Muscle of leg (tissue), 11 donors: ENCODE measurements around the gene GNG12. TPM values are rescaled to one million over a fixed set of nuclear protein-coding genes. Genes with fewer than 3 reads are reported as not detected.

ENCODE experiments used
- DNase-seq: peaks from one replicate; pipeline ENCODE4 v3.0.0; 2013
- H3K27ac ChIP-seq: one replicate; pipeline ENCODE4 v1.5.1; 2013; ENCODE audit warnings: mild to moderate bottlenecking, low read length, control low read depth
- H3K27me3 ChIP-seq: one replicate; pipeline ENCODE4 v1.6.1; 2013; ENCODE audit warnings: low read length; ENCODE audit not compliant: control insufficient read depth, insufficient read depth
- H3K36me3 ChIP-seq: one replicate; pipeline ENCODE4 v1.6.1; 2013; ENCODE audit warnings: low read length; ENCODE audit not compliant: control insufficient read depth, insufficient read depth
- H3K4me1 ChIP-seq: one replicate; pipeline ENCODE4 v1.6.1; 2013; ENCODE audit warnings: low read length; ENCODE audit not compliant: control insufficient read depth, insufficient read depth
- H3K4me3 ChIP-seq: one replicate; pipeline ENCODE4 v1.5.1; 2013; ENCODE audit warnings: low read length, control low read depth
- H3K9me3 ChIP-seq: replicated peaks from 2 replicates; pipeline ENCODE4 v1.6.1; 2013; ENCODE audit warnings: low read depth, low read length; ENCODE audit not compliant: control insufficient read depth
- WGBS: methylation state at CpG from one replicate; pipeline ENCODE4 v1.1.5; 2013; ENCODE audit warnings: missing lambda C conversion rate; ENCODE audit not compliant: insufficient coverage; 5-methylcytosine and 5-hydroxymethylcytosine counted together
- polyA plus RNA-seq, 8 donors: library from polyadenylated mRNA; unstranded; fragments of 120-200 nt; gene quantifications; one replicate each; pipeline versions ENCODE4 v1.2.1 to v1.2.3, GENCODE V29; 2013; ENCODE audit warnings: inconsistent platforms in 1 of 8, low replicate concordance in 1 of 8; ENCODE audit not compliant: insufficient read length in 8 of 8, insufficient read depth in 1 of 8
- total RNA-seq: library from RNA; stranded (reverse); fragments of 120-200 nt; gene quantifications from one replicate; pipeline ENCODE4 v1.2.4, GENCODE V29; 2013

The GNG12 gene
- total and polyA plus RNA-seq, 9 donors = 32.7 to 62.4 (median 42.9) TPM

DNA sequence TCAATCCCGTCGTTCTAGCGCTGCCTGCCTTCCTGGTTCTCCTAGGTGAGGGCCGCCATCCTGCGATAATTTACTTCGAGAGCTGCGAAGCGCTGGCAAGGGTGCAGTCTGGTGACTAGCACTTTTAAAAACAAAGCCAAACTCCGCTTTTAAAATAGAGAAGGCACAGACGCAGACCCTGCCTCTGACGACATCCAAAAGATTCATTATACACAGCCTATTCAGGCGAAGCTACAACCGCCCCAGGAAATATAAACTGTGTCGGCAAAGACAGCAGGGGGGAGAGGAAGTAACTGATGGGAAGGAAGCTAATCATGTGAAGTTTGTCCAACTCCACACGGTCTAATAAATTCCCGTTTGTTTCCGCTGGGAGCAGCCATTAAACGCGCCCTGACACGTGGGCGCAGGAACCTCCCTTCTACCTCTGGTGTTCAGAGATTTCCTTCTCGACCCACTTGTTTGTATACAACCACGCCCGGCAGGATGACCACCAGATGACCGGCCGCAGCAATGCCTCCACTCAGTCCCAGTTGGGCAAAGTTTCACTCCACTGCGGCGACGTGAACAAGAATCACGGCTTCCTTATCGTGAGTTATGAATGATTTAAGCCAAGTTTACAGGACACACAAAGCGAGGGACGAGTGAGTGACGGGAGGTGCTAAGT, 1.3 kb downstream of the GNG12 start:
- peaks cover 7% of the 10 kb centered on the region for H3K27me3 ChIP-seq

GRCh38 chr1:67830928-67831830, 2.1 kb downstream of the GNG12 start:
- no CpG with 5 or more reads among the region's 7 CpGs for WGBS
- H3K4me3 ChIP-seq = peak overlapping the region; percentile 83
- H3K36me3 ChIP-seq = no peaks in the 10 kb centered on the region
- peaks cover 5% of the 10 kb centered on the region for H3K4me1 ChIP-seq
- H3K27me3 ChIP-seq = peaks cover 7% of the 10 kb centered on the region
- H3K9me3 ChIP-seq = no peaks in the 10 kb centered on the region
- H3K27ac ChIP-seq = peak overlapping the region; percentile 86
- peak; percentile 76 for DNase-seq

More for the DNA sequence above, 1.3 kb downstream of the GNG12 start:
- Histone ChIP-seq H3K9me3 (no peaks in the 10 kb centered on the region), H3K27ac (peak overlapping the region; percentile 86), H3K4me1 (peaks cover 5% of the 10 kb centered on the region), H3K4me3 (peak overlapping the region; percentile 83), H3K36me3 (no peaks in the 10 kb centered on the region)
- WGBS = 0% methylated on average over 21 of the region's 34 CpGs
- DNase-seq = peak; percentile 84

DNA sequence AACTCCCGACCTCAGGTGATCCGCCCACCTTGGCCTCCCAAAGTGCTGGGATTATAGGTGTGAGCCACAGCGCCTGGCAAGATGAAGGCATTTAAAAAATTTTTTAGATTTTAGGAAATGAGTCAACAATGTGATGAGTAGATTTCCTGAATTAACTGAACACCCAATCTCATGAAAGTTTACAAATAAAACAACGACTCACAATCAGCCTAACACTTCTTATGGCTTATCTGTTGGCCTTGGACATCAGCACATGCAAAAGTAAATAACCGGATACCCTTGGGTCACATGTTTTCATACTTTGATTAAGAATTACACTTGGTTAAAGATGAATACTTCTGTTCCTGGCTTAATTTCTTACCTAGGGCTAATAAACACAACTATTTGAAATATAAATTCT, 3.0 kb downstream of the GNG12 start:
- Histone ChIP-seq H3K36me3 (no peaks in the 10 kb centered on the region), H3K27me3 (peaks cover 7% of the 10 kb centered on the region), H3K4me1 (peaks cover 5% of the 10 kb centered on the region), H3K27ac (no peak overlapping the region), H3K4me3 (no peak overlapping the region), H3K9me3 (no peaks in the 10 kb centered on the region)
- DNase-seq = no peak
- 60% methylated on average over 1 of the region's 5 CpGs for WGBS

DNA sequence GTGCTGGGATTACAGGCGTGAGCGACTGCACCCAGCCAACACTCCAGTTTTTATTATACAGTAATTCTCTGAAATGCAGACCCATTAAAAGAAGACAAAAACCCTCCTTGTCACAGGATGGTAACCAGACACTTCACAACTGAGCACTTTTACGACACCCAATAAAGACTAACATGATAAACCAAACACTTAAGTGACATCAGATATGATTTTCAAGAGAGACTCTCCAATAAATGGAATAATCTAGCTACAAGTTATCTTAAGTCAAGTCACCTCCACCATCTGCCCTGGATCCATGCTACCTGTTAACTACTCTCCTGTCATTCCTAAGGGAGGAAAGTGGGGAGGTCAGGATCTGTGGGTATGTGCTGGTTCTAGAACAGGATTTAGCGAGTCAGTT, 5.6 kb downstream of the GNG12 start:
- Histone ChIP-seq H3K27ac (no peak overlapping the region), H3K36me3 (no peaks in the 10 kb centered on the region), H3K27me3 (no peaks in the 10 kb centered on the region), H3K4me1 (no peaks in the 10 kb centered on the region), H3K9me3 (no peaks in the 10 kb centered on the region), H3K4me3 (no peak overlapping the region)
- 89% methylated on average over 2 of the region's 4 CpGs for WGBS
- no peak for DNase-seq

DNA sequence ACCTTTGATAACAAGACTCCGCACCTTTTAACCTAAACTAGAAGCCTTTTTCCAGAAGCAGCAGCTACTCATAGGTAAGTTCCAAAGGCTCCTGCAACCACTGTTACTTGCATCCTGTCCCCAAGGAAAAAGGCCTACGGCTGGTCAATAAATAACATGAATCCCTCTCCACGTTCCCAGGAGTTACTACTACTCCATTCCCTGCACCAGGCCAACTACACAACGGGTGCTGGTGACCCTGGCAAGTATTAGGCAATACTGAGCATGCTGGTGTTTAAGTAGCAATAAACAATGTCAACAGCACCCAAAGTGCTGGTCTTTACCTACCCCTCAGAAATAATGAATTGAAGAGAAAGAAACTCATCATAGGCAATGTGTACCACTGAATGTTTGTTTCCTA, 7.7 kb downstream of the GNG12 start:
- Histone ChIP-seq H3K27me3 (no peaks in the 10 kb centered on the region), H3K36me3 (no peaks in the 10 kb centered on the region), H3K4me1 (no peaks in the 10 kb centered on the region), H3K27ac (no peak overlapping the region), H3K4me3 (no peak overlapping the region), H3K9me3 (no peaks in the 10 kb centered on the region)
- no peak for DNase-seq
- no CpG with 5 or more reads among the region's 4 CpGs for WGBS

DNA sequence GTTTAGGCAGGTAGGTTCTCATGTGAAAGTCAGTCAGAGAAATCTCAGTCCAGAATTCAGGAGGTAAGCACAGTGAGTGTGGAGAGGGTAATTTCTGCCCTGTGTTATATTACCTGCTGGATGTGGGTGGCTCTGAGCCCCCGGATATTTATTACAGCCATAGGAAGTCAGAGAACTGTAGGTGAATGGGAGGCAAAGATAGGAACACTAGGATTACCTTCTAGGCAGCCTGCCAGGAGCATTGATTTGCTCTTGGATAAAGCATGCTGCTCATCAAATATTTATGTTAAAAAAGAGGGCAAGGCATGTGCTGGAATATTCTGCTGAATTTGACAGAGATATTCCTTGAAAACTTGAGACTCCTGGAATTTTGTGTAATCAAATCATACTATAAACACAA, 8.5 kb downstream of the GNG12 start:
- no peaks in the 10 kb centered on the region for H3K9me3 ChIP-seq
- DNase-seq = no peak
- H3K4me3 ChIP-seq = no peak overlapping the region
- 20% methylated on average over 1 of the region's 1 CpG for WGBS
- no peaks in the 10 kb centered on the region for H3K27me3 ChIP-seq
- H3K4me1 ChIP-seq = no peaks in the 10 kb centered on the region
- no peak overlapping the region for H3K27ac ChIP-seq
- H3K36me3 ChIP-seq = no peaks in the 10 kb centered on the region

DNA sequence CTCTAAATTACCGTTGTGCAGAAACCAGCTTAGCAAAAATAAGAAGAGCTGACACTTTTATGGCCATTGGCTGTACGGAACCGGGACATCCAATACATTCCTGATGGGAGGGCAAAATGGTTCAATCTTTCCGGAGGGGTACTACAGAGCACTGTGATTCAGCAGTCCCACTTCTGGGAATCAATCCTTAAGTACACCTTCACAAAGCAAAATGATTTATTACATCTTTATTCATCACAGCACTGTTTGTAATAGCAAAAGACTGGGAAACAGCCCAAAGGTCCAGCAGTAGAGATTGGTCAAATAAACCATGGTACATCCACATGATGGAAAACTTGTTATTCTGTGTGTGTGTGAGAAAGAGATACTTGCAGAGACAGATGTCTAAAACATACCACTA, 9.7 kb downstream of the GNG12 start:
- no peak overlapping the region for H3K27ac ChIP-seq
- DNase-seq = no peak
- no peaks in the 10 kb centered on the region for H3K4me1 ChIP-seq
- no peaks in the 10 kb centered on the region for H3K9me3 ChIP-seq
- 63% methylated on average over 4 of the region's 4 CpGs for WGBS
- H3K36me3 ChIP-seq = no peaks in the 10 kb centered on the region
- H3K27me3 ChIP-seq = no peaks in the 10 kb centered on the region
- H3K4me3 ChIP-seq = no peak overlapping the region

- peaks cover 2% of the 10 kb centered on the region for H3K9me3 ChIP-seq
- DNase-seq = no peak
- 62% methylated on average over 2 of the region's 4 CpGs for WGBS
- no peaks in the 10 kb centered on the region for H3K27me3 ChIP-seq
- H3K4me3 ChIP-seq = no peak overlapping the region
- no peak overlapping the region for H3K27ac ChIP-seq
- no peaks in the 10 kb centered on the region for H3K36me3 ChIP-seq
- H3K4me1 ChIP-seq = no peaks in the 10 kb centered on the region
Observed at GRCh38 chr1:67821263-67821662, 12.0 kb downstream of the GNG12 start.

GRCh38 chr1:67818725-67819301, 14.5 kb downstream of the GNG12 start:
- H3K4me1 ChIP-seq = peaks cover 2% of the 10 kb centered on the region
- peaks cover 2% of the 10 kb centered on the region for H3K9me3 ChIP-seq
- no peak overlapping the region for H3K27ac ChIP-seq
- H3K4me3 ChIP-seq = no peak overlapping the region
- no peak for DNase-seq
- H3K36me3 ChIP-seq = no peaks in the 10 kb centered on the region
- 94% methylated on average over 5 of the region's 8 CpGs for WGBS
- H3K27me3 ChIP-seq = no peaks in the 10 kb centered on the region

- WGBS = no CpG with 5 or more reads among the region's 1 CpG
- Histone ChIP-seq H3K27ac (no peak overlapping the region), H3K4me1 (peaks cover 2% of the 10 kb centered on the region), H3K9me3 (peaks cover 2% of the 10 kb centered on the region), H3K4me3 (no peak overlapping the region), H3K27me3 (no peaks in the 10 kb centered on the region), H3K36me3 (no peaks in the 10 kb centered on the region)
- DNase-seq = no peak
Observed at GRCh38 chr1:67818162-67818561, 15.1 kb downstream of the GNG12 start.
